Effector CD4-positive, alpha-beta T cell (primary cell): ENCODE data around the gene ADH4.

Experiments used
- DNase-seq: peaks from one replicate; pipeline ENCODE4 v3.0.0-alpha.2; 2020

ADH4 gene

DNA sequence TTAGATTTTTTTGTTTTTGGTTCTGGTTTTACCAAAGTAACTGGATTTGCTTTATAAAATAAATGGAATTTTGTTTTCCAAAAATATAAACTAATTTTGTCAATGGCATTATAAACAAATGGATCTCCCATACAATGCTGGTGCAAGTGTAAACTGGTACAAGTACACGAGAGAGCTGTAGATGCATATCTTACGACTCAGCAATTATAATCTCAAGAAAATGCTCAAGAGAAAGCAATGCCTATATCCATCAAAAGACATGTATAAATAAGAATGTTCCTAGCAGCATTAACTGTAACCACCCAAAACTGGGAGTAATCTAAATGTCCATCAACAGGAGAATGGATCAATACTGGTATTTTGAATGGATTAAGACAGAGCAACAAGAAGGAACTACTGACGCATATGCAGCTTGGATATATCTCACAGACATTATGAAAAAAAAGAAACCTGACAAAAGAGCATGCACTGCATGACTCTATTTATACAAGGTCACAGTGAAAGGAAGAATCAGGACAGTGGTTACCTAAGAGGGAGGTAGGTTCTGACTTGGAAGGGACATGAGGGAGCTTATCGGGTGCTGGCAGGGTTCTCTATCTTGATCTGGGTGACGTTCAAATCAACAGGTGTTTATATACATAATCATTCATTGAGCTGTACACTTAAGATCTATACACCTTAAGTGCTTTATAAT lies 65.0 kb downstream of the ADH4 start:
- no peak for DNase-seq

DNA sequence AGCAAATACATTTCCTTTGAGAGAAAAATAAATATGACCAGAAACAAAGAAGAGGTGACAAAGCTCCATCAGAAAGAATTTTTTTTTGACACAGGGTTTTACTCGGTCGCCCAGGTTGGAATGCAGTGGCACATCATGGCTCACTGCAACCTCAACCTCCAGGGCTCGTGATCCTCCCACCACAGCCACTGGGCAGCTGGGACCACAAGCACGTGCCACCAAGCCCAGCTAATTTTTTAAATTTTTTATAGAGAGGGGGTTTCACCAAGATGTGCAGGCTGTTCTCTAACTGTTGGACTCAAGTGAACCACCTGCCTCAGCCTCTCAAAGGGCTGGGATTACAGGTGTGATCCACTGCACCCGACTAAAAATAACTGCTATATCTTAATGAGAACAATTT lies 65.8 kb downstream of the ADH4 start:
- DNase-seq: no peak

DNA sequence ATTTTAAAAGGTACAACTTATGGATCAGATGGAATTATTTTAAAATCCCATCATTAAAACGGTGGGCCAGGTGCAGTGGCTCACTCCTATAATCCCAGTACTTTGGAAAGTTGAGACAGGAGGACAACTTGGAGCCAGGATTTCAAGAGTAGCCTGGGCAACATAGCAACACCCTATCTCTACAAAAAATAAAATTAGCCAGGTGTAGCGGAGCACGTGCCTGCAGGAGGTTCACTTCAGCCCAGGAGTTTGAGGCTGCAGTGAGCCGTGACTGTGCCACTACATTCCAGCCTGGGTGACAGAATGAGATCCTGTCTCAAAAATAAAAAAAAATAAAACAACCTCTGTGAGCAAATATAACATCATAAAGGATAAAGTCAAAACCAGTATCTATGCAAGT lies 66.9 kb downstream of the ADH4 start:
- no peak for DNase-seq

DNA sequence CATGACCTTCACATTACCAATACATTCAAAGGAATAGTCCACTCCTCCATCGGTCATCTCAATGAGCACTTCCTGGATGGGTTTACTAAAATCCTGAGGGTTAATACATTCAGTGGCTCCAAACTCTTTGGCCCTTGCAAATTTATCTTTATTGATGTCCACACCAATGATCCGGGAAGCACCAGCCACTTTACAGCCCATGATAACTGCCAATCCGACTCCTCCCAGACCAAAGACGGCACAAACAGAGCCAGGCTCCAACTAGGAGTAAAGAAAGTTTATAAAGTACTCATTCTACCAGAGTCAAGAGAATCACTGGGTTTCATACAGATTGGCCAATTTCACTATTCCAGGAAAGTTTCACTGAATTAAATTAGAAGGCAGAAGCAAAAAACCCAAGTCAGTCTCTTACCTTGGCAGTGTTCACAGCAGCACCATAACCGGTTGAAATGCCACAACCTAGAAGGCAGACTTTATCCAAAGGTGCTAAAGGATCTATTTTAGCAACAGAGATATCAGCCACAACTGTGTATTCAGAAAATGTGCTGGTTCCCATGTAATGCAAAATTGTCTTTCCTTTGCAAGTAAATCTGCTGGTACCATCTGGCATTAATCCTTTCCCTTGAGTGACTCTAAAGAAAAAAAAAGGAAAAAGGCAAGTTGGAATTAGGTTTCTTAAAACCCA lies 67.7 kb downstream of the ADH4 start:
- no peak for DNase-seq

DNA sequence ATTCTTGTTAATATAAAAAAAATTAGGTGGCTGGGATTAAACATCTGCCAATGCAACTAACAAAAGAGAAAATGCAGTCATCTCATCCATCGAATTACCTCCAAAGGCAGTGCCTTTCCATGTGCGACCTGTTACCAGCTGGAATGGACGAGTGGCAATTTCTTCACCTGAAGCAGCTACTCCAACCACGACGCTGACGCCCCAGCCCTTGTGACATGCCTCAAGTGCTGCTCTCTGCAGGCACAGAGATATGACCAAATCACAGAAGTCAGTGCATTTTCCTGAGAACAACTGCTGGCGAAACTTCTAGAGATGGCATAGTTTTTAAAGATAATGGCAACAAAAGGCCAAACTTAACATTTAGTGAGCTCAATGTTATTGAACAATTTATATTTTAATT lies 69.3 kb downstream of the ADH4 start:
- no peak for DNase-seq
